GM23338 (cell line): ENCODE data around the gene CHST2. TPM values are rescaled to one million over a fixed set of nuclear protein-coding genes. Genes with fewer than 3 reads are reported as not detected.

Source experiments
- ATAC-seq: fragments of 200-7000 bp; cut with Tn5 transposase; 3 replicates; pipeline ENCODE4 v1.9.1; 2020
- DNase-seq: peaks from one replicate; pipeline ENCODE4 v3.0.0-alpha.2; 2015; ENCODE audit warnings: low spot score
- H2AFZ ChIP-seq: fragments of 200-600 bp; sonication (generic); 2 replicates; pipeline ENCODE4 v1.8.0; 2016; ENCODE audit warnings: antibody characterized with exemption, mild to moderate bottlenecking, moderate library complexity
- H3F3A ChIP-seq: fragments of 200-600 bp; sonication (generic); replicated peaks from 2 replicates; pipeline ENCODE4 v1.8.0; 2017; ENCODE audit warnings: antibody characterized with exemption, mixed run types, low read depth
- H3K27ac ChIP-seq: fragments of 200-600 bp; sonication (generic); 2 replicates; pipeline ENCODE4 v1.6.1; 2016; ENCODE audit warnings: low read depth
- H3K27me3 ChIP-seq: fragments of 200-600 bp; sonication (generic); 2 replicates; pipeline ENCODE4 v1.8.0; 2016; ENCODE audit warnings: mild to moderate bottlenecking, mixed run types, moderate library complexity; ENCODE audit not compliant: insufficient read depth
- H3K36me3 ChIP-seq: fragments of 200-600 bp; sonication (generic); 2 replicates; pipeline ENCODE4 v1.8.0; 2016; ENCODE audit warnings: mild to moderate bottlenecking; ENCODE audit not compliant: insufficient read depth
- H3K4me1 ChIP-seq: fragments of 200-600 bp; sonication (generic); 2 replicates; pipeline ENCODE4 v1.8.0; 2016; ENCODE audit warnings: mild to moderate bottlenecking, moderate library complexity; ENCODE audit not compliant: insufficient read depth
- H3K4me2 ChIP-seq: fragments of 200-600 bp; sonication (generic); 2 replicates; pipeline ENCODE4 v1.7.1; 2017; ENCODE audit warnings: mixed run types
- H3K4me3 ChIP-seq: fragments of 200-600 bp; sonication (generic); 2 replicates; pipeline ENCODE4 v1.6.1; 2016; ENCODE audit warnings: mixed run types
- H3K79me2 ChIP-seq: fragments of 200-600 bp; sonication (generic); replicated peaks from 2 replicates; pipeline ENCODE4 v1.8.0; 2017; ENCODE audit warnings: mild to moderate bottlenecking; ENCODE audit not compliant: insufficient read depth
- H3K9me2 ChIP-seq: fragments of 200-600 bp; sonication (generic); 2 replicates; pipeline ENCODE4 v1.8.0; 2017; ENCODE audit not compliant: insufficient read depth
- H4K20me1 ChIP-seq: fragments of 200-600 bp; sonication (generic); replicated peaks from 2 replicates; pipeline ENCODE4 v1.8.0; 2017; ENCODE audit warnings: mild to moderate bottlenecking; ENCODE audit not compliant: insufficient read depth
- H3K27ac Mint-ChIP-seq: 2 replicates; pipeline ENCODE4 v1.8.0; 2020; ENCODE audit warnings: inconsistent platforms, mild to moderate bottlenecking, moderate library complexity, mixed read lengths
- H3K27me3 Mint-ChIP-seq: 3 replicates; pipeline ENCODE4 v1.8.0; 2022; ENCODE audit warnings: low read depth, mild to moderate bottlenecking, moderate library complexity, mixed read lengths, inconsistent platforms; ENCODE audit not compliant: insufficient read depth, poor library complexity
- H3K36me3 Mint-ChIP-seq: 3 replicates; pipeline ENCODE4 v1.8.0; 2021; ENCODE audit warnings: low read depth, mild to moderate bottlenecking, inconsistent platforms, moderate library complexity, mixed read lengths
- H3K4me1 Mint-ChIP-seq: 3 replicates; pipeline ENCODE4 v1.8.0; 2020; ENCODE audit warnings: mild to moderate bottlenecking, inconsistent platforms, mixed read lengths
- H3K4me3 Mint-ChIP-seq: 3 replicates; pipeline ENCODE4 v1.8.0; 2021; ENCODE audit warnings: moderate library complexity, mild to moderate bottlenecking, inconsistent platforms, mixed read lengths
- H3K9me3 Mint-ChIP-seq: 3 replicates; pipeline ENCODE4 v1.8.0; 2020; ENCODE audit warnings: moderate library complexity, mild to moderate bottlenecking, inconsistent platforms, mixed read lengths
- CREB1 ChIP-seq: fragments of 250-450 bp; sonication (Bioruptor Pico); IDR thresholded peaks from 2 replicates; pipeline ENCODE4 v1.5.0; 2020; ENCODE audit warnings: low read depth, mild to moderate bottlenecking, moderate library complexity
- EZH2 ChIP-seq: fragments of 200-600 bp; sonication (generic); IDR thresholded peaks from one replicate; pipeline ENCODE4 v1.8.0; 2017; ENCODE audit warnings: antibody characterized with exemption, mild to moderate bottlenecking, low read depth; ENCODE audit not compliant: unreplicated experiment
- EZH2phosphoT487 ChIP-seq: fragments of 200-600 bp; sonication (generic); IDR thresholded peaks from one replicate; pipeline ENCODE4 v1.8.1; 2018; ENCODE audit warnings: antibody characterized with exemption; ENCODE audit not compliant: unreplicated experiment
- NANOG ChIP-seq: IDR thresholded peaks from 2 replicates; pipeline ENCODE4 v1.6.1; 2016; ENCODE audit warnings: antibody characterized with exemption, borderline replicate concordance
- POLR2AphosphoS5 ChIP-seq: IDR thresholded peaks from 2 replicates; pipeline ENCODE4 v1.6.1; 2016; ENCODE audit warnings: antibody characterized with exemption, low read depth
- STAT1 ChIP-seq: IDR thresholded peaks from one replicate; pipeline ENCODE4 v1.6.1; 2016; ENCODE audit warnings: antibody characterized with exemption; ENCODE audit not compliant: unreplicated experiment
- ZNF114 ChIP-seq: fragments of 250-450 bp; sonication (Bioruptor Pico); IDR thresholded peaks from 2 replicates; pipeline ENCODE4 v1.5.0; 2020; ENCODE audit warnings: mild to moderate bottlenecking, moderate library complexity
- ZNF331 ChIP-seq: fragments of 250-450 bp; sonication (Bioruptor Pico); IDR thresholded peaks from 2 replicates; pipeline ENCODE4 v1.5.0; 2020; ENCODE audit warnings: low read depth, mild to moderate bottlenecking, moderate library complexity
- polyA plus RNA-seq: library from polyadenylated mRNA; unstranded; fragments of >200 nt; fragmentation: Nextera tagmentation; extraction: Ambion mirVana; gene quantifications from 2 replicates; pipeline ENCODE4 v1.2.1, GENCODE V29; 2016
- total RNA-seq: library from RNA; depleted of rRNA; stranded (reverse); fragments of >200 nt; shearing (Covaris generic); gene quantifications from 2 replicates; pipeline ENCODE4 v1.2.3, GENCODE V29; 2014
- TF ChIP-seq, protein P1 (sequence below): IDR thresholded peaks from 2 replicates; pipeline ENCODE4 v1.6.1; 2016; ENCODE audit warnings: antibody characterized with exemption
- TF ChIP-seq, protein P2 (sequence below), 2 experiments: fragments of 200-600 bp in 1 of 2; sonication (generic) in 1 of 2; conservative IDR thresholded peaks; 2 replicates each; pipeline versions ENCODE4 v1.5.1 to v1.6.1; 2016 to 2017; ENCODE audit warnings: antibody characterized with exemption in 2 of 2, low read depth in 2 of 2, mild to moderate bottlenecking in 2 of 2, moderate library complexity in 1 of 2
- TF ChIP-seq, protein P3 (sequence below): IDR thresholded peaks from one replicate; pipeline ENCODE4 v1.6.1; 2018; ENCODE audit warnings: antibody characterized with exemption; ENCODE audit not compliant: unreplicated experiment
- TF ChIP-seq, protein P4 (sequence below): fragments of 250-450 bp; sonication (Bioruptor Pico); IDR thresholded peaks from 2 replicates; pipeline ENCODE4 v1.5.0; 2020; ENCODE audit warnings: mild to moderate bottlenecking, moderate library complexity

CHST2 gene
- total and polyA plus RNA-seq, 2 experiments from 2014 or later: 4.1 to 28.3 TPM

DNA sequence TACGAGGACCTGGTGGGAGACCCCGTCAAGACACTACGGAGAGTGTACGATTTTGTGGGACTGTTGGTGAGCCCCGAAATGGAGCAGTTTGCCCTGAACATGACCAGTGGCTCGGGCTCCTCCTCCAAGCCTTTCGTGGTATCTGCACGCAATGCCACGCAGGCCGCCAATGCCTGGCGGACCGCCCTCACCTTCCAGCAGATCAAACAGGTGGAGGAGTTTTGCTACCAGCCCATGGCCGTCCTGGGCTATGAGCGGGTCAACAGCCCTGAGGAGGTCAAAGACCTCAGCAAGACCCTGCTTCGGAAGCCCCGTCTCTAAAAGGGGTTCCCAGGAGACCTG lies 2.5 kb downstream of the CHST2 start (continued):
- TF ChIP-seq EZH2: no peak

DNA sequence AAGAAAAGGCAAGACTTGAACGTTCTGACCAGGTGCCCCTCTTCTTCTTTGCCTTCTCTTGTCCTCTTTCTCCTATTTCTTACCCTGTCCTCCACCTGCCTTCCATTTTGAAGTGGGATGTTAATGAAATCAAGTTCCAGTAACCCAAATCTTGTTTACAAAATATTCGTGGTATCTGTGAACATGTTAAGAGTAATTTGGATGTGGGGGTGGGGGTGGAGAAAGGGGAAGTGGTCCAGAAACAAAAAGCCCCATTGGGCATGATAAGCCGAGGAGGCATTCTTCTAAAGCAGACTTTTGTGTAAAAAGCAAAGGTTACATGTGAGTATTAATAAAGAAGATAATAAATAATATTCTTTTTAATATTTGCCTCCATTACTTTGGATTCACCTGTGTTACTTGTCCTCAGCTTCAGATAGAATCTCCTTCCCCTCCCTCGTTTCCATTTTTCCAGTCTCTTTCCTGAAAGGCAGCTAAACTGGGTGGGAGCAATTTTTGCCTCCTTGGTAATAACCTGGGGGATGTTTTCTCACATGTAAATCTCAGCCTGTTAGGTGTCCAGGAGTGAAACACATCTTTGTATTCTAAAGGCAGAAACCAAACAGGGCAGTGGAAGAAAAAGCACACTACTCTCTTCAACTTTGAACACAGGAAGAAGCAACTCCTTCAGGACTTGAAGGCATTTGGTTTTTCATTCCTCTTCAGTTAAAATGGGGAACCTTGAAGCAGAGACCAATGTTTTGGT lies 3.2 kb downstream of the CHST2 start:
- peaks cover 16% of the 10 kb centered on the region for H3K36me3 Mint-ChIP-seq
- no peaks in the 10 kb centered on the region; the same call in 1 of the 2 replicates for H3K36me3 ChIP-seq
- H3K9me2 ChIP-seq: no peaks in the 10 kb centered on the region
- H4K20me1 ChIP-seq: peaks cover 2% of the 10 kb centered on the region; the same call in 1 of the 2 replicates
- no peaks in the 10 kb centered on the region for H3F3A ChIP-seq
- H3K27ac Mint-ChIP-seq: no peak overlapping the region
- no peaks in the 10 kb centered on the region for H3K79me2 ChIP-seq
- H3K27me3 Mint-ChIP-seq: peaks cover 21% of the 10 kb centered on the region
- H3K9me3 Mint-ChIP-seq: no peaks in the 10 kb centered on the region
- H3K4me1 ChIP-seq: peaks cover 15% of the 10 kb centered on the region
- H2AFZ ChIP-seq: no peak overlapping the region
- peak overlapping the region; percentile 26; the same call in 1 of the 3 replicates for H3K4me3 Mint-ChIP-seq
- H3K27ac ChIP-seq: no peak overlapping the region
- H3K4me1 Mint-ChIP-seq: peaks cover 26% of the 10 kb centered on the region
- ATAC-seq (no peak), DNase-seq (no peak)
- H3K27me3 ChIP-seq: peaks cover 28% of the 10 kb centered on the region
- H3K4me3 ChIP-seq: no peak overlapping the region
- H3K4me2 ChIP-seq: no peak overlapping the region
- no peak for TF ChIP-seq CREB1 (CRISPR knock-in tag)
- TF ChIP-seq, protein P1, sequence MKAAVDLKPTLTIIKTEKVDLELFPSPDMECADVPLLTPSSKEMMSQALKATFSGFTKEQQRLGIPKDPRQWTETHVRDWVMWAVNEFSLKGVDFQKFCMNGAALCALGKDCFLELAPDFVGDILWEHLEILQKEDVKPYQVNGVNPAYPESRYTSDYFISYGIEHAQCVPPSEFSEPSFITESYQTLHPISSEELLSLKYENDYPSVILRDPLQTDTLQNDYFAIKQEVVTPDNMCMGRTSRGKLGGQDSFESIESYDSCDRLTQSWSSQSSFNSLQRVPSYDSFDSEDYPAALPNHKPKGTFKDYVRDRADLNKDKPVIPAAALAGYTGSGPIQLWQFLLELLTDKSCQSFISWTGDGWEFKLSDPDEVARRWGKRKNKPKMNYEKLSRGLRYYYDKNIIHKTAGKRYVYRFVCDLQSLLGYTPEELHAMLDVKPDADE: no peak
- no peak for TF ChIP-seq ZNF114 (CRISPR knock-in tag)
- TF ChIP-seq, protein P2, sequence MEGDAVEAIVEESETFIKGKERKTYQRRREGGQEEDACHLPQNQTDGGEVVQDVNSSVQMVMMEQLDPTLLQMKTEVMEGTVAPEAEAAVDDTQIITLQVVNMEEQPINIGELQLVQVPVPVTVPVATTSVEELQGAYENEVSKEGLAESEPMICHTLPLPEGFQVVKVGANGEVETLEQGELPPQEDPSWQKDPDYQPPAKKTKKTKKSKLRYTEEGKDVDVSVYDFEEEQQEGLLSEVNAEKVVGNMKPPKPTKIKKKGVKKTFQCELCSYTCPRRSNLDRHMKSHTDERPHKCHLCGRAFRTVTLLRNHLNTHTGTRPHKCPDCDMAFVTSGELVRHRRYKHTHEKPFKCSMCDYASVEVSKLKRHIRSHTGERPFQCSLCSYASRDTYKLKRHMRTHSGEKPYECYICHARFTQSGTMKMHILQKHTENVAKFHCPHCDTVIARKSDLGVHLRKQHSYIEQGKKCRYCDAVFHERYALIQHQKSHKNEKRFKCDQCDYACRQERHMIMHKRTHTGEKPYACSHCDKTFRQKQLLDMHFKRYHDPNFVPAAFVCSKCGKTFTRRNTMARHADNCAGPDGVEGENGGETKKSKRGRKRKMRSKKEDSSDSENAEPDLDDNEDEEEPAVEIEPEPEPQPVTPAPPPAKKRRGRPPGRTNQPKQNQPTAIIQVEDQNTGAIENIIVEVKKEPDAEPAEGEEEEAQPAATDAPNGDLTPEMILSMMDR (conservative IDR thresholded peaks at IDR 0.05; ENCODE audit: low read depth in 2 of 2): no peak
- TF ChIP-seq NANOG: no peak
- TF ChIP-seq, protein P3, sequence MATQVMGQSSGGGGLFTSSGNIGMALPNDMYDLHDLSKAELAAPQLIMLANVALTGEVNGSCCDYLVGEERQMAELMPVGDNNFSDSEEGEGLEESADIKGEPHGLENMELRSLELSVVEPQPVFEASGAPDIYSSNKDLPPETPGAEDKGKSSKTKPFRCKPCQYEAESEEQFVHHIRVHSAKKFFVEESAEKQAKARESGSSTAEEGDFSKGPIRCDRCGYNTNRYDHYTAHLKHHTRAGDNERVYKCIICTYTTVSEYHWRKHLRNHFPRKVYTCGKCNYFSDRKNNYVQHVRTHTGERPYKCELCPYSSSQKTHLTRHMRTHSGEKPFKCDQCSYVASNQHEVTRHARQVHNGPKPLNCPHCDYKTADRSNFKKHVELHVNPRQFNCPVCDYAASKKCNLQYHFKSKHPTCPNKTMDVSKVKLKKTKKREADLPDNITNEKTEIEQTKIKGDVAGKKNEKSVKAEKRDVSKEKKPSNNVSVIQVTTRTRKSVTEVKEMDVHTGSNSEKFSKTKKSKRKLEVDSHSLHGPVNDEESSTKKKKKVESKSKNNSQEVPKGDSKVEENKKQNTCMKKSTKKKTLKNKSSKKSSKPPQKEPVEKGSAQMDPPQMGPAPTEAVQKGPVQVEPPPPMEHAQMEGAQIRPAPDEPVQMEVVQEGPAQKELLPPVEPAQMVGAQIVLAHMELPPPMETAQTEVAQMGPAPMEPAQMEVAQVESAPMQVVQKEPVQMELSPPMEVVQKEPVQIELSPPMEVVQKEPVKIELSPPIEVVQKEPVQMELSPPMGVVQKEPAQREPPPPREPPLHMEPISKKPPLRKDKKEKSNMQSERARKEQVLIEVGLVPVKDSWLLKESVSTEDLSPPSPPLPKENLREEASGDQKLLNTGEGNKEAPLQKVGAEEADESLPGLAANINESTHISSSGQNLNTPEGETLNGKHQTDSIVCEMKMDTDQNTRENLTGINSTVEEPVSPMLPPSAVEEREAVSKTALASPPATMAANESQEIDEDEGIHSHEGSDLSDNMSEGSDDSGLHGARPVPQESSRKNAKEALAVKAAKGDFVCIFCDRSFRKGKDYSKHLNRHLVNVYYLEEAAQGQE: no peak
- TF ChIP-seq EZH2: no peak
- no peak for TF ChIP-seq EZH2phosphoT487
- TF ChIP-seq STAT1: no peak
- TF ChIP-seq, protein P4, sequence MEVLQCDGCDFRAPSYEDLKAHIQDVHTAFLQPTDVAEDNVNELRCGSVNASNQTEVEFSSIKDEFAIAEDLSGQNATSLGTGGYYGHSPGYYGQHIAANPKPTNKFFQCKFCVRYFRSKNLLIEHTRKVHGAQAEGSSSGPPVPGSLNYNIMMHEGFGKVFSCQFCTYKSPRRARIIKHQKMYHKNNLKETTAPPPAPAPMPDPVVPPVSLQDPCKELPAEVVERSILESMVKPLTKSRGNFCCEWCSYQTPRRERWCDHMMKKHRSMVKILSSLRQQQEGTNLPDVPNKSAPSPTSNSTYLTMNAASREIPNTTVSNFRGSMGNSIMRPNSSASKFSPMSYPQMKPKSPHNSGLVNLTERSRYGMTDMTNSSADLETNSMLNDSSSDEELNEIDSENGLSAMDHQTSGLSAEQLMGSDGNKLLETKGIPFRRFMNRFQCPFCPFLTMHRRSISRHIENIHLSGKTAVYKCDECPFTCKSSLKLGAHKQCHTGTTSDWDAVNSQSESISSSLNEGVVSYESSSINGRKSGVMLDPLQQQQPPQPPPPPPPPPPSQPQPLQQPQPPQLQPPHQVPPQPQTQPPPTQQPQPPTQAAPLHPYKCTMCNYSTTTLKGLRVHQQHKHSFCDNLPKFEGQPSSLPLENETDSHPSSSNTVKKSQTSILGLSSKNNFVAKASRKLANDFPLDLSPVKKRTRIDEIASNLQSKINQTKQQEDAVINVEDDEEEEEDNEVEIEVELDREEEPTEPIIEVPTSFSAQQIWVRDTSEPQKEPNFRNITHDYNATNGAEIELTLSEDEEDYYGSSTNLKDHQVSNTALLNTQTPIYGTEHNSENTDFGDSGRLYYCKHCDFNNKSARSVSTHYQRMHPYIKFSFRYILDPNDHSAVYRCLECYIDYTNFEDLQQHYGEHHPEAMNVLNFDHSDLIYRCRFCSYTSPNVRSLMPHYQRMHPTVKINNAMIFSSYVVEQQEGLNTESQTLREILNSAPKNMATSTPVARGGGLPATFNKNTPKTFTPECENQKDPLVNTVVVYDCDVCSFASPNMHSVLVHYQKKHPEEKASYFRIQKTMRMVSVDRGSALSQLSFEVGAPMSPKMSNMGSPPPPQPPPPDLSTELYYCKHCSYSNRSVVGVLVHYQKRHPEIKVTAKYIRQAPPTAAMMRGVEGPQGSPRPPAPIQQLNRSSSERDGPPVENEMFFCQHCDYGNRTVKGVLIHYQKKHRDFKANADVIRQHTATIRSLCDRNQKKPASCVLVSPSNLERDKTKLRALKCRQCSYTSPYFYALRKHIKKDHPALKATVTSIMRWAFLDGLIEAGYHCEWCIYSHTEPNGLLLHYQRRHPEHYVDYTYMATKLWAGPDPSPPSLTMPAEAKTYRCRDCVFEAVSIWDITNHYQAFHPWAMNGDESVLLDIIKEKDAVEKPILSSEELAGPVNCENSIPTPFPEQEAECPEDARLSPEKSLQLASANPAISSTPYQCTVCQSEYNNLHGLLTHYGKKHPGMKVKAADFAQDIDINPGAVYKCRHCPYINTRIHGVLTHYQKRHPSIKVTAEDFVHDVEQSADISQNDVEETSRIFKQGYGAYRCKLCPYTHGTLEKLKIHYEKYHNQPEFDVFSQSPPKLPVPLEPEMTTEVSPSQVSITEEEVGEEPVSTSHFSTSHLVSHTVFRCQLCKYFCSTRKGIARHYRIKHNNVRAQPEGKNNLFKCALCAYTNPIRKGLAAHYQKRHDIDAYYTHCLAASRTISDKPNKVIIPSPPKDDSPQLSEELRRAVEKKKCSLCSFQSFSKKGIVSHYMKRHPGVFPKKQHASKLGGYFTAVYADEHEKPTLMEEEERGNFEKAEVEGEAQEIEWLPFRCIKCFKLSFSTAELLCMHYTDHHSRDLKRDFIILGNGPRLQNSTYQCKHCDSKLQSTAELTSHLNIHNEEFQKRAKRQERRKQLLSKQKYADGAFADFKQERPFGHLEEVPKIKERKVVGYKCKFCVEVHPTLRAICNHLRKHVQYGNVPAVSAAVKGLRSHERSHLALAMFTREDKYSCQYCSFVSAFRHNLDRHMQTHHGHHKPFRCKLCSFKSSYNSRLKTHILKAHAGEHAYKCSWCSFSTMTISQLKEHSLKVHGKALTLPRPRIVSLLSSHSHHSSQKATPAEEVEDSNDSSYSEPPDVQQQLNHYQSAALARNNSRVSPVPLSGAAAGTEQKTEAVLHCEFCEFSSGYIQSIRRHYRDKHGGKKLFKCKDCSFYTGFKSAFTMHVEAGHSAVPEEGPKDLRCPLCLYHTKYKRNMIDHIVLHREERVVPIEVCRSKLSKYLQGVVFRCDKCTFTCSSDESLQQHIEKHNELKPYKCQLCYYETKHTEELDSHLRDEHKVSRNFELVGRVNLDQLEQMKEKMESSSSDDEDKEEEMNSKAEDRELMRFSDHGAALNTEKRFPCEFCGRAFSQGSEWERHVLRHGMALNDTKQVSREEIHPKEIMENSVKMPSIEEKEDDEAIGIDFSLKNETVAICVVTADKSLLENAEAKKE (CRISPR knock-in tag): no peak
- no peak for TF ChIP-seq ZNF331 (CRISPR knock-in tag)
- no peak for TF ChIP-seq POLR2AphosphoS5
